ENCODE measurements around the gene KRT39.
A peak's percentile ranks its signal among the peaks of the same experiment; 100 is the strongest.
"Not testable (repeated sequence)": the region's sequence is repeated elsewhere in the genome, so short reads cannot be mapped to it uniquely, and the experiment has no call there.

Gene KRT39

GRCh38 chr17:40937384-40937819, 29.3 kb downstream of the KRT39 start, which contains the start of gene KRT23:
KRT23 (minus strand) TSS chr17:40937646; CDS start chr17:40936603, 1,043 bp downstream.
- DNase-seq = no peak

GRCh38 chr17:40936976-40937375, 29.8 kb downstream of the KRT39 start:
- DNase-seq = no peak

- no peak for DNase-seq
These were observed 30.2 kb downstream of the KRT39 start for GRCh38 chr17:40936437-40936971.

GRCh38 chr17:40935624-40936023, 31.1 kb downstream of the KRT39 start:
- no peak for DNase-seq

- no peak for DNase-seq
These were observed 34.1 kb downstream of the KRT39 start for GRCh38 chr17:40932608-40933007.

- no peak for DNase-seq
These were observed 35.4 kb downstream of the KRT39 start for GRCh38 chr17:40931311-40931710.

GRCh38 chr17:40926341-40926740, 40.4 kb downstream of the KRT39 start:
- no peak for DNase-seq

- no peak for DNase-seq
These were observed 44.5 kb downstream of the KRT39 start for GRCh38 chr17:40922239-40922638.

GRCh38 chr17:40921026-40921425, 45.7 kb downstream of the KRT39 start:
- no peak for DNase-seq

- not testable (repeated sequence) for DNase-seq
These were observed 49.6 kb downstream of the KRT39 start for GRCh38 chr17:40917116-40917515.

GRCh38 chr17:40916366-40916765, 50.4 kb downstream of the KRT39 start:
- DNase-seq = no peak

GRCh38 chr17:40915721-40916256, 51.0 kb downstream of the KRT39 start:
- DNase-seq = no peak

GRCh38 chr17:40915199-40915661, 51.5 kb downstream of the KRT39 start:
- DNase-seq = no peak

- DNase-seq = no peak
These were observed 52.5 kb downstream of the KRT39 start for GRCh38 chr17:40914075-40914855.

GRCh38 chr17:40912486-40913210, 54.1 kb downstream of the KRT39 start:
- DNase-seq = no peak

- no peak for DNase-seq
These were observed 56.3 kb downstream of the KRT39 start for GRCh38 chr17:40910441-40910841.

- DNase-seq = no peak
These were observed 57.0 kb downstream of the KRT39 start for GRCh38 chr17:40909755-40910154.

GRCh38 chr17:40909351-40909750, 57.4 kb downstream of the KRT39 start:
- peak; percentile 53 to 67 for DNase-seq
